HepG2 (cell line): Measurements from ENCODE around the gene TIMELESS. TPM values are rescaled to one million over a fixed set of nuclear protein-coding genes. Genes with fewer than 3 reads are reported as not detected.

Experiments used
- ATAC-seq: fragments of 200-7000 bp; cut with Tn5 transposase; 3 replicates; pipeline ENCODE4 v1.9.1; 2020; ENCODE audit warnings: mild to moderate bottlenecking, moderate library complexity
- BruUV-seq: library from RNA; stranded (reverse); fragments of 400-500 nt; replicated peaks from 2 replicates; lab custom pipeline; 2021; lab: Mats Ljungman, UMichigan
- CTCF ChIA-PET: fragments of 300-600 bp; formaldehyde crosslinking; extraction: SDS; loops from one replicate; lab custom pipeline; 2021; ENCODE audit warnings: low total read pairs, inconsistent platforms, low intra/inter-chr PET ratio; lab: Yijun Ruan, JAX
- POLR2A ChIA-PET: fragments of 350-600 bp; sonication (Branson Sonifier 250); formaldehyde crosslinking; loops from one replicate; lab custom pipeline; 2020; ENCODE audit warnings: antibody characterized with exemption, inconsistent platforms; lab: Yijun Ruan, JAX
- DNase-seq: peaks from one replicate; pipeline ENCODE4 v3.0.0-alpha.2; 2015; ENCODE audit warnings: low spot score
- FAIRE-seq: peaks from 3 replicates; lab custom pipeline; 2011; peaks lifted over from hg19 to GRCh38; lab: Jason Lieb, UNC
- H2AFZ ChIP-seq: one replicate; pipeline ENCODE4 v1.6.1; 2011; ENCODE audit warnings: low read length, inconsistent platforms
- H3K27ac ChIP-seq: fragments of 300-600 bp; 3 replicates; pipeline ENCODE4 v1.8.0; 2011; ENCODE audit warnings: mixed run types, mild to moderate bottlenecking, mixed read lengths, low read length, inconsistent platforms; ENCODE audit not compliant: insufficient read depth; ENCODE audit errors: extremely low read length
- H3K27me3 ChIP-seq, 2 experiments: fragments of 200-600 bp in 1 of 2; 2 replicates in 1 of 2; 3 replicates in 1 of 2; pipeline versions ENCODE4 v1.6.0 to v1.8.0; 2011; ENCODE audit warnings: low read length in 2 of 2, mild to moderate bottlenecking in 2 of 2, moderate library complexity in 2 of 2, inconsistent platforms in 1 of 2; ENCODE audit not compliant: insufficient read depth in 2 of 2, control insufficient read depth in 1 of 2
- H3K36me3 ChIP-seq, 2 experiments: fragments of 200-600 bp in 1 of 2; replicated peaks in 1 of 2; 2 replicates in 1 of 2; 3 replicates in 1 of 2; pipeline versions ENCODE4 v1.5.1 to v1.8.0; 2011; ENCODE audit warnings: low read length in 2 of 2, inconsistent platforms in 1 of 2; ENCODE audit not compliant: insufficient read depth in 2 of 2, control insufficient read depth in 1 of 2
- H3K4me1 ChIP-seq: 2 replicates; pipeline ENCODE4 v1.5.1; 2012; ENCODE audit warnings: low read length, inconsistent platforms; ENCODE audit not compliant: insufficient read depth
- H3K4me2 ChIP-seq: 2 replicates; pipeline ENCODE4 v1.6.0; 2011; ENCODE audit warnings: low read depth, low read length, inconsistent platforms
- H3K4me3 ChIP-seq, 3 experiments: fragments of 200-600 bp in 1 of 3; sonication (generic), shearing (Covaris generic) in 1 of 3; replicated peaks in 1 of 3; 2 replicates each; pipeline ENCODE4 v1.5.1; 2011 to 2016; ENCODE audit warnings: low read length in 3 of 3, inconsistent platforms in 2 of 3, low read depth in 2 of 3, mild to moderate bottlenecking in 2 of 3, control low read depth in 1 of 3, mixed read lengths in 1 of 3; ENCODE audit not compliant: insufficient read depth in 1 of 3
- H3K79me2 ChIP-seq: one replicate; pipeline ENCODE4 v1.6.1; 2011; ENCODE audit warnings: low read length, inconsistent platforms; ENCODE audit not compliant: insufficient read depth
- H3K9ac ChIP-seq: 2 replicates; pipeline ENCODE4 v1.6.0; 2011; ENCODE audit warnings: mild to moderate bottlenecking, low read depth, low read length, inconsistent platforms; ENCODE audit not compliant: insufficient read depth
- H3K9me3 ChIP-seq: 2 replicates; pipeline ENCODE4 v1.5.1; 2012; ENCODE audit warnings: mild to moderate bottlenecking, low read length
- H4K20me1 ChIP-seq: 2 replicates; pipeline ENCODE4 v1.6.0; 2011; ENCODE audit warnings: inconsistent platforms, mild to moderate bottlenecking, low read length, moderate library complexity; ENCODE audit not compliant: insufficient read depth
- SMYD3 ChIP-seq: sonication (generic); formaldehyde crosslinking; IDR thresholded peaks from 2 replicates; pipeline ENCODE4 v1.8.1; 2023; ENCODE audit warnings: mild to moderate bottlenecking, missing genetic modification reagents
- TEAD2 ChIP-seq: sonication (generic); formaldehyde crosslinking; IDR thresholded peaks from 2 replicates; pipeline ENCODE4 v1.9.0; 2021; ENCODE audit warnings: missing genetic modification reagents
- THAP7 ChIP-seq: sonication (generic); formaldehyde crosslinking; IDR thresholded peaks from 2 replicates; pipeline ENCODE4 v1.8.1; 2023; ENCODE audit warnings: mild to moderate bottlenecking, missing genetic modification reagents
- ZEB1 ChIP-seq: IDR thresholded peaks from 2 replicates; pipeline ENCODE4 v1.6.1; 2012; ENCODE audit warnings: mild to moderate bottlenecking, low read depth, inconsistent platforms; ENCODE audit not compliant: insufficient replicate concordance
- ZNF296 ChIP-seq: sonication (generic); formaldehyde crosslinking; conservative IDR thresholded peaks from 2 replicates; pipeline ENCODE4 v1.5.0; 2020; ENCODE audit warnings: mild to moderate bottlenecking, missing genetic modification reagents
- WGBS: methylation state at CpG from one replicate; pipeline ENCODE4 v1.1.6; 2017; ENCODE audit warnings: low lambda C conversion rate; 5-methylcytosine and 5-hydroxymethylcytosine counted together
- in situ Hi-C: cut with HindIII; loops from 2 replicates; pipeline ENCODE4 v1.10.0; 2017; ENCODE audit warnings: low pct_unique_long_range_greater_than_20kb; ENCODE audit not compliant: extremely low pct_ligation_motif_present
- intact Hi-C: fragments of 100-400 bp; cut with micrococcal nuclease; formaldehyde crosslinking; loops from one replicate; pipeline ENCODE4 v1.10.0; 2022; ENCODE audit not compliant: unreplicated experiment
- polyA plus RNA-seq, 8 experiments: library from polyadenylated mRNA; depleted of rRNA in 3 of 8; stranded (reverse) in 7 of 8; unstranded in 1 of 8; fragments of >200 nt; fragmentation: Illumina TruSeq in 4 of 8; extraction: Trizol in 4 of 8; gene quantifications; 2 replicates each; pipeline versions ENCODE4 v1.2.1 to v1.2.3, GENCODE V29; 2011 to 2016; ENCODE audit warnings: low read depth in 4 of 8, missing spikeins in 1 of 8, mixed read lengths in 1 of 8; ENCODE audit not compliant: insufficient read depth in 1 of 8
- total RNA-seq, 5 experiments: library from RNA; depleted of rRNA; stranded (reverse); fragments of >200 nt; fragmentation: Illumina TruSeq; extraction: Trizol; gene quantifications; 2 replicates each; pipeline ENCODE4 v1.2.3, GENCODE V29; 2016; ENCODE audit warnings: low read depth in 1 of 5

The TIMELESS gene
- total and polyA plus RNA-seq, 2 of the 13 experiments (the other 11 are each of a cell fraction or from before 2014, with no cell fraction given) = 4.0 to 20.3 TPM

- BruUV-seq = no TSS peak
- Histone ChIP-seq H3K27me3 (no peaks in the 10 kb centered on the region), H3K36me3 (peaks cover 5 to 20% of the 10 kb centered on the region in 2 experiments; a peak in 4 of 5 replicates), H4K20me1 (no peaks in the 10 kb centered on the region), H3K4me1 (peaks cover 2% of the 10 kb centered on the region), H3K27ac (no peak overlapping the region), H2AFZ (no peak overlapping the region), H3K79me2 (no peaks in the 10 kb centered on the region), H3K9me3 (no peaks in the 10 kb centered on the region), H3K9ac (no peak overlapping the region), H3K4me2 (no peak overlapping the region), H3K4me3 (no peak overlapping the region)
- no peak for FAIRE-seq
- no peak for TF ChIP-seq ZEB1
- POLR2A ChIA-PET = no interaction called here
- in situ Hi-C loops = no loop called here
- intact Hi-C loops = no loop called here
- CTCF ChIA-PET = no interaction called here
- no peak for ATAC-seq
- DNase-seq = no peak
- WGBS = 90% methylated on average over 3 of the region's 3 CpGs
These were observed 34.8 kb downstream of the TIMELESS start for GRCh38 chr12:56414401-56414800.

- no peak overlapping the region for H3K9ac ChIP-seq
- ATAC-seq = peak; percentile 21; the same call in 2 of the 3 replicates
- H2AFZ ChIP-seq = no peak overlapping the region
- H3K4me3 ChIP-seq = no peak overlapping the region
- intact Hi-C loops = no loop called here
- no peak overlapping the region for H3K4me2 ChIP-seq
- H3K9me3 ChIP-seq = no peaks in the 10 kb centered on the region
- POLR2A ChIA-PET = no interaction called here
- H3K36me3 ChIP-seq = peaks cover 5 to 16% of the 10 kb centered on the region in 2 experiments; a peak in 3 of 5 replicates
- 93% methylated on average over 3 of the region's 7 CpGs for WGBS
- CTCF ChIA-PET = no interaction called here
- DNase-seq = no peak
- BruUV-seq = no TSS peak
- TF ChIP-seq ZNF296 (CRISPR knock-in tag) (no peak), SMYD3 (CRISPR knock-in tag) (no peak), TEAD2 (no peak), THAP7 (CRISPR knock-in tag) (no peak)
- TF ChIP-seq, all 625 proteins: peak for 0
- in situ Hi-C loops = no loop called here
- FAIRE-seq = no peak
- no peak overlapping the region for H3K27ac ChIP-seq
- no peaks in the 10 kb centered on the region for H3K79me2 ChIP-seq
- no peaks in the 10 kb centered on the region for H4K20me1 ChIP-seq
- no peaks in the 10 kb centered on the region for H3K27me3 ChIP-seq
- peaks cover 12% of the 10 kb centered on the region for H3K4me1 ChIP-seq
These were observed 35.8 kb downstream of the TIMELESS start for GRCh38 chr12:56413392-56413791.
